Astrocyte (in vitro differentiated cells and primary cell): ENCODE results near the gene CAV1.

Experiments used
- EZH2 ChIP-seq: IDR thresholded peaks from 2 replicates; pipeline ENCODE4 v1.6.1; 2012; ENCODE audit warnings: mild to moderate bottlenecking, low read length, inconsistent platforms; ENCODE audit not compliant: insufficient read depth
- TF ChIP-seq, protein P1 (sequence below): IDR thresholded peaks from 2 replicates; pipeline ENCODE4 v1.5.1; 2011; ENCODE audit warnings: low read depth, mild to moderate bottlenecking, inconsistent platforms, low read length, moderate library complexity; ENCODE audit not compliant: insufficient read depth

DNA sequence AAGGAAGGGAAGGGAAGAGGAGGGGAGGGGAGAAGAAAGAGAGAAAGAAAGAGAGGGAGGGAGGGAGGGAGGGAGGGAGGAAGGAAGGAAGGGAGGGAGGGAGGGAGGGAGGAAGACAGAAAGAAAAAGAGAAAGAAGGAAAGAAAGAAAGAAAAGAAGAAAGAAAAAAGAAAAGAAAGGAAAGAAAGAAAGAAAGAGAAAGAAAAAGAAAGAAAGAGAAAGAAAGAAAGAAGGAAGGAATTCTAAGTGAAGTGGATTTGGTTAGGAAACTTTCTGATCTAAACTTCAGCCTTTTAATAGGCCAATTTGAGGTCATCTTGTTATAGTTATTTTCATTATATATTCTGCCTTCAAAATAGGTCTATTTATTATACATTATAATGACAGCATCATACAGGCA, 21.0 kb upstream of the CAV1 start:
- TF ChIP-seq, protein P1, sequence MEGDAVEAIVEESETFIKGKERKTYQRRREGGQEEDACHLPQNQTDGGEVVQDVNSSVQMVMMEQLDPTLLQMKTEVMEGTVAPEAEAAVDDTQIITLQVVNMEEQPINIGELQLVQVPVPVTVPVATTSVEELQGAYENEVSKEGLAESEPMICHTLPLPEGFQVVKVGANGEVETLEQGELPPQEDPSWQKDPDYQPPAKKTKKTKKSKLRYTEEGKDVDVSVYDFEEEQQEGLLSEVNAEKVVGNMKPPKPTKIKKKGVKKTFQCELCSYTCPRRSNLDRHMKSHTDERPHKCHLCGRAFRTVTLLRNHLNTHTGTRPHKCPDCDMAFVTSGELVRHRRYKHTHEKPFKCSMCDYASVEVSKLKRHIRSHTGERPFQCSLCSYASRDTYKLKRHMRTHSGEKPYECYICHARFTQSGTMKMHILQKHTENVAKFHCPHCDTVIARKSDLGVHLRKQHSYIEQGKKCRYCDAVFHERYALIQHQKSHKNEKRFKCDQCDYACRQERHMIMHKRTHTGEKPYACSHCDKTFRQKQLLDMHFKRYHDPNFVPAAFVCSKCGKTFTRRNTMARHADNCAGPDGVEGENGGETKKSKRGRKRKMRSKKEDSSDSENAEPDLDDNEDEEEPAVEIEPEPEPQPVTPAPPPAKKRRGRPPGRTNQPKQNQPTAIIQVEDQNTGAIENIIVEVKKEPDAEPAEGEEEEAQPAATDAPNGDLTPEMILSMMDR, result no peak
- no peak for TF ChIP-seq EZH2
